ENCODE measurements around the gene GRIK4. TPM values are rescaled to one million over a fixed set of nuclear protein-coding genes. Genes with fewer than 3 reads are reported as not detected.
A peak's percentile ranks its signal among the peaks of the same experiment; 100 is the strongest.

GRIK4 gene
- polyA plus RNA-seq, 1 donor from 2014 or later = not detected

GRCh38 chr11:120907971-120908370, 396.4 kb downstream of the GRIK4 start:
- Mint-ChIP-seq H3K9me3 (no peaks in the 10 kb centered on the region), H3K27ac (peak overlapping the region in 1 of 3 donors; percentile 6), H3K36me3 (peaks cover 2% of the 10 kb centered on the region), H3K4me3 (no peak overlapping the region), H3K4me1 (no peaks in the 10 kb centered on the region), H3K27me3 (peaks cover 5% of the 10 kb centered on the region)

- Mint-ChIP-seq H3K4me1 (no peaks in the 10 kb centered on the region), H3K27me3 (peaks cover 5% of the 10 kb centered on the region), H3K27ac (peak overlapping the region in 1 of 3 donors; percentile 6), H3K36me3 (peaks cover 2% of the 10 kb centered on the region), H3K9me3 (no peaks in the 10 kb centered on the region), H3K4me3 (no peak overlapping the region)
These were observed 397.1 kb downstream of the GRIK4 start for GRCh38 chr11:120908461-120909181.

- Mint-ChIP-seq H3K9me3 (no peaks in the 10 kb centered on the region), H3K36me3 (peaks cover 2% of the 10 kb centered on the region), H3K27me3 (peaks cover 7% of the 10 kb centered on the region), H3K27ac (peak overlapping the region in 1 of 3 donors; percentile 35), H3K4me1 (no peaks in the 10 kb centered on the region), H3K4me3 (peak overlapping the region in 1 of 4 donors; percentile 26)
These were observed 398.3 kb downstream of the GRIK4 start for GRCh38 chr11:120909676-120910416.

- Mint-ChIP-seq H3K4me3 (no peak overlapping the region), H3K27me3 (peaks cover 14% of the 10 kb centered on the region), H3K4me1 (no peaks in the 10 kb centered on the region), H3K36me3 (peaks cover 2% of the 10 kb centered on the region), H3K27ac (no peak overlapping the region), H3K9me3 (no peaks in the 10 kb centered on the region)
These were observed 400.4 kb downstream of the GRIK4 start for GRCh38 chr11:120911943-120912342.

- Mint-ChIP-seq H3K4me3 (no peak overlapping the region), H3K36me3 (peaks cover under 1% of the 10 kb centered on the region), H3K27ac (no peak overlapping the region), H3K27me3 (peaks cover 14% of the 10 kb centered on the region), H3K4me1 (no peaks in the 10 kb centered on the region), H3K9me3 (no peaks in the 10 kb centered on the region)
These were observed 401.0 kb downstream of the GRIK4 start for GRCh38 chr11:120912504-120912903.

- Mint-ChIP-seq H3K27me3 (peaks cover 14% of the 10 kb centered on the region), H3K4me3 (no peak overlapping the region), H3K27ac (no peak overlapping the region), H3K9me3 (no peaks in the 10 kb centered on the region), H3K36me3 (no peaks in the 10 kb centered on the region), H3K4me1 (no peaks in the 10 kb centered on the region)
These were observed 401.4 kb downstream of the GRIK4 start for GRCh38 chr11:120912915-120913314.

- no peaks in the 10 kb centered on the region for H3K9me3 Mint-ChIP-seq
- no peaks in the 10 kb centered on the region for H3K36me3 Mint-ChIP-seq
- H3K27me3 Mint-ChIP-seq = peaks cover 17% of the 10 kb centered on the region
- no peak overlapping the region for H3K4me3 Mint-ChIP-seq
- H3K4me1 Mint-ChIP-seq = no peaks in the 10 kb centered on the region
- H3K27ac Mint-ChIP-seq = no peak overlapping the region
These were observed 402.5 kb downstream of the GRIK4 start for GRCh38 chr11:120914021-120914420.

- Mint-ChIP-seq H3K4me3 (no peak overlapping the region), H3K9me3 (no peaks in the 10 kb centered on the region), H3K27ac (no peak overlapping the region), H3K27me3 (peaks cover 18% of the 10 kb centered on the region), H3K36me3 (no peaks in the 10 kb centered on the region), H3K4me1 (no peaks in the 10 kb centered on the region)
These were observed 403.1 kb downstream of the GRIK4 start for GRCh38 chr11:120914601-120915000.

- Mint-ChIP-seq H3K4me1 (no peaks in the 10 kb centered on the region), H3K4me3 (no peak overlapping the region), H3K27me3 (peaks cover 17% of the 10 kb centered on the region), H3K27ac (no peak overlapping the region), H3K9me3 (no peaks in the 10 kb centered on the region), H3K36me3 (no peaks in the 10 kb centered on the region)
These were observed 406.2 kb downstream of the GRIK4 start for GRCh38 chr11:120917559-120918239.

GRCh38 chr11:120918257-120918656, 406.7 kb downstream of the GRIK4 start:
- no peak overlapping the region for H3K27ac Mint-ChIP-seq
- peaks cover 0 to 3% (median 0%) of the 10 kb centered on the region in 3 donors for H3K4me1 Mint-ChIP-seq
- H3K36me3 Mint-ChIP-seq = no peaks in the 10 kb centered on the region
- H3K4me3 Mint-ChIP-seq = no peak overlapping the region
- H3K9me3 Mint-ChIP-seq = no peaks in the 10 kb centered on the region
- peaks cover 17% of the 10 kb centered on the region for H3K27me3 Mint-ChIP-seq

- peaks cover 0 to 3% (median 0%) of the 10 kb centered on the region in 3 donors for H3K4me1 Mint-ChIP-seq
- peaks cover 17% of the 10 kb centered on the region for H3K27me3 Mint-ChIP-seq
- no peak overlapping the region for H3K4me3 Mint-ChIP-seq
These were observed 407.5 kb downstream of the GRIK4 start for GRCh38 chr11:120919045-120919444.

GRCh38 chr11:120919566-120919965, 408.0 kb downstream of the GRIK4 start:
- H3K27me3 Mint-ChIP-seq = peaks cover 15% of the 10 kb centered on the region
- no peak overlapping the region for H3K27ac Mint-ChIP-seq
- no peaks in the 10 kb centered on the region for H3K9me3 Mint-ChIP-seq
- no peaks in the 10 kb centered on the region for H3K36me3 Mint-ChIP-seq
- H3K4me1 Mint-ChIP-seq = peaks cover 0 to 5% (median 0%) of the 10 kb centered on the region in 3 donors
- no peak overlapping the region for H3K4me3 Mint-ChIP-seq

More at GRCh38 chr11:120919045-120919444, 407.5 kb downstream of the GRIK4 start:
- H3K9me3 Mint-ChIP-seq = no peaks in the 10 kb centered on the region
- no peaks in the 10 kb centered on the region for H3K36me3 Mint-ChIP-seq
- no peak overlapping the region for H3K27ac Mint-ChIP-seq

- Mint-ChIP-seq H3K4me3 (no peak overlapping the region), H3K9me3 (no peaks in the 10 kb centered on the region), H3K36me3 (no peaks in the 10 kb centered on the region), H3K4me1 (peaks cover 9 to 20% (median 13%) of the 10 kb centered on the region in 3 donors), H3K27me3 (peaks cover 5% of the 10 kb centered on the region), H3K27ac (no peak overlapping the region)
These were observed 412.4 kb downstream of the GRIK4 start for GRCh38 chr11:120923866-120924508.

GRCh38 chr11:120925944-120926343, 414.4 kb downstream of the GRIK4 start:
- Mint-ChIP-seq H3K27ac (peak overlapping the region in 1 of 3 donors; percentile 24), H3K27me3 (peaks cover 4% of the 10 kb centered on the region), H3K36me3 (no peaks in the 10 kb centered on the region), H3K4me3 (peak overlapping the region in 2 of 4 donors; percentile 24 to 44), H3K9me3 (no peaks in the 10 kb centered on the region), H3K4me1 (peaks cover 9 to 20% (median 13%) of the 10 kb centered on the region in 3 donors)

GRCh38 chr11:120928627-120929026, 417.1 kb downstream of the GRIK4 start:
- Mint-ChIP-seq H3K27ac (no peak overlapping the region), H3K4me3 (no peak overlapping the region), H3K4me1 (peaks cover 9 to 18% (median 13%) of the 10 kb centered on the region in 3 donors), H3K9me3 (no peaks in the 10 kb centered on the region), H3K36me3 (no peaks in the 10 kb centered on the region), H3K27me3 (peaks cover 3% of the 10 kb centered on the region)

Measured in IgD-negative memory B cell (primary cell).